ENCODE data around the gene MROH9.

- TF ChIP-seq TAF1 (IDR thresholded peaks at IDR 0.05; ENCODE audit: borderline replicate concordance, insufficient read depth, low read length) (no peak), POLR2AphosphoS5 (IDR thresholded peaks at IDR 0.05; ENCODE audit: low read depth, low read length) (no peak), SIN3A (IDR thresholded peaks at IDR 0.05; ENCODE audit: borderline replicate concordance, insufficient read depth, low read length) (no peak), REST (IDR thresholded peaks at IDR 0.05; ENCODE audit: insufficient read depth in 1 of 2, low read depth in 2 of 2, low read length in 2 of 2) (no peak)
These were observed 79.5 kb downstream of the MROH9 start for GRCh38 chr1:171014880-171015279.
